ENCODE data around the gene FLYWCH1.
A peak's percentile ranks its signal among the peaks of the same experiment; 100 is the strongest.
"Not testable (repeated sequence)": the region's sequence is repeated elsewhere in the genome, so short reads cannot be mapped to it uniquely, and the experiment has no call there.

The FLYWCH1 gene

DNA sequence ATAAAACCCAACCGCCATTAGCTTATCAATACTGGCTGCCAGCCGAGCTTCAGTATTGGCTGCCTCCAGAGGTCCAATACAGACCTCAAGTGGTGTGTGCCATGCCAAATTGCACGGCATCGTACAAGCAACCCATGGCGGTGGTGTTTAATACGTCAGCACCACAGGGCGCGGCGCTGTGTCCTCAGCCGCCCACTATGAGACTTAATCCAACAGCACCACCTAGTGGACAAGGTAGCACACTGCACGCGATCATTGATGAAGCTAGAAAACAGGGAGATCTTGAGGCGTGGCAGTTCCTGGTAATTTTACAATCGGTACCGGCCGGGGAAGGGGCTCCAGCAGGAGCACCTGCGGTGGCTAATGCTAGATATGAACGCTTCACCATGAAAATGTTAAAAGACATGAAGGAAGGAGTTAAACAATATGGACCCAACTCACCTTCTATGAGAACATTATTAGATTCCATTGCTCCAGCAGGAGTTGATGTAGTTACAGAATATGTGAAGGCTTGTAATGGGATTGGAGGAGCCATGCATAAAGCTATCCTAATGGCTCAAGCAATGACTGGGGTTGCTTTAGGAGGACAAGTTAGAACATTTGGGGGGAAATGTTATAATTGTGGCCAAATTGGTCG is 15.4 kb downstream of the FLYWCH1 start:
- DNase-seq = peak; percentile 76

DNA sequence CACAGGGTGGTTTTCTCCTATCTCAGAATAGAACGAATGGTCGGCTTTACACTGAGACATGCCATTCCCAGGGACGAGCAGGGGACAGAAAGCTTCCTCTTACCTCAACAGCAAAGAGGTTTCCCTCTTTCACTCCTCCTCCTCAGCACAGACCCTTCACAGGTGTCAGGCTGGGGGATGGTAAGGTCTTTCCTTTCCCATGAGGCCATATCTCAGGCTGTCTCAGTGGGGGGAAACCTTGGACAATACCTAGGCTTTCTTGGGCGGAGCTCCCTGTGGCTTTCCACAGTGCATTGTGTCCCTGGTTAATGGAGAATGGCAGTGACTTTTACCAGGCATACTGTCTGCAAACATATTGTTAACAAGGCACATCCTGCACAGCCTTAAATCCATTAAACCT is 16.4 kb downstream of the FLYWCH1 start:
- not testable (repeated sequence) for DNase-seq

DNA sequence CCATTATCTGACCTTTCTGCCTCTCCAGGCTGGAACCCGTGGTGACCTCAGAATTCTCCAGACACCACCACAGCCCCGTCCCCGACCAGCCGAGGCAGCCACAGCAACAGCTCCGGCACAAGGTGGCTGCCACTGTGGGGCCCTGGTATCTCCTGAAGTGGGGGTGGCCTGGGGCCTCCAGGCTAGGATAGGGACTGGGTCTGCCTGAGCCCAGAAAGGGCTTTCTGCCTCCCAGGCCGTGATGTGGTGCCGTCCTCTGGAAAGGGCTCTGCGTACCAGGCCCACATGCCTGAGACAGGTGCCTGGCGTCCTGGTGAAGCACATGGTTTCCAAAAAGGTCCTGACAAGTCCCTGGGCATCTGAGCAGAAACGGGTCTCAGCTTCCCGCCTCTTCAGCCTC is 17.1 kb downstream of the FLYWCH1 start:
- no peak for DNase-seq

DNA sequence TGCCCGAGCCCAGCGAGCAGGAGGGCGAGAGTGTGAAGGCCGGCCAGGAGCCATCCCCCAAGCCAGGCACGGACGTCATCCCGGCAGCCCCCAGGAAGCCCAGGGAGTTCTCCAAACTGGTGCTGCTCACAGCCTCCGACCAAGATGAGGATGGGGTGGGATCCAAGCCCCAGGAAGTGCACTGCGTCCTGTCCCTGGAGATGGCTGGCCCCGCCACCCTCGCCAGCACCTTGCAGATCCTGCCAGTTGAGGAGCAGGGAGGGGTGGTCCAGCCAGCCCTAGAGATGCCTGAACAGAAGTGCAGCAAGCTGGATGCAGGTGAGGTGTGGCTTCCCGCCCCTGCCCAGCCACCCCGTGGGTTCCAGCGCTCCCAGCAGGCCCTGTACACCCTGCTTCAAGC is 18.0 kb downstream of the FLYWCH1 start:
- DNase-seq = no peak

DNA sequence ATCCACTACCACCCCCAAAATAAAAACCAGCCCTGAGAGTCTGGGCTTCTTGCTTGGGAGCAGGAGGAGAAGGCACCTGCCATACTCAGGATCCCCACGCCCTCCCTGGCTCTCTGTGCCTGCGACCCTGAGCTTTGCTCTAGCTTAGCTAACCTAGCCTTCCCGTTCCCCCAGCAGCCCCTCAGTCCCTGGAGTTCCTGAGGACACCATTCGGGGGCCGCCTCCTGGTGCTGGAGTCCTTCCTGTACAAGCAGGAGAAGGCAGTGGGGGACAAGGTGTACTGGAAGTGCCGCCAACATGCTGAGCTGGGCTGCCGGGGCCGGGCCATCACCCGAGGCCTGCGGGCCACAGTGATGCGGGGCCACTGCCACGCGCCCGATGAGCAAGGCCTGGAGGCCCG is 18.5 kb downstream of the FLYWCH1 start:
- DNase-seq = no peak

DNA sequence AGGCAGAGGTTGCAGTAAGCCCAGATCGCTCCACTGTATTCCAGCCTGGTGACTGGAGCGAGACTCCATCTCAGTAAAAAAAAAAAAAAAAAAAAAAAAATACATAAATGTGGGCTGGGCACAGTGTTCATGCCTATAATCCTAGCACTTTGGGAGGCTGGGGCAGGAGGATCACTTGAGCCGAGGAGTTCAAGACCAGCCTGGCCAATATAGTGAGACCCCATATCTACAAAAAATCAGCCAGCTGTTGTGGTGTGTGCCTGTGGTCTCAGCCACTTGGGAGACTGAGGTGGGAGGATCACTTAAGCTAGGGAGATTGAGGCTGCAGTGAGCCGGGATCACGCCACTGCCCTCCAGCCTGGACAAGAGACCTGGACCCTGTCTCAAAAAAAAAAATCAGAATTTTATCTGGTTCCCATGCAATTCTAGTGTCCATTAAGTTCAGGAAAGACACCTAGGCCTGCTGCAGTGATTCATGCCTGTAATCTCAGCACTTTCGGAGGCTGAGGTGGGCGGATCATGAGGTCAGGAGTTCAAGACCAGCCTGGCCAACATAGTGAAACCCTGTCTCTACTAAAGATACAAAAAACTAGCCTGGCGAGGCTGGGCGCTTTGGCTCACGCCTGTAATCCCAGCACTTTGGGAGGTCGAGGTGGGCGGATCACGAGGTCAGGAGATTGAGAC is 19.6 kb downstream of the FLYWCH1 start:
- not testable (repeated sequence) for DNase-seq

DNA sequence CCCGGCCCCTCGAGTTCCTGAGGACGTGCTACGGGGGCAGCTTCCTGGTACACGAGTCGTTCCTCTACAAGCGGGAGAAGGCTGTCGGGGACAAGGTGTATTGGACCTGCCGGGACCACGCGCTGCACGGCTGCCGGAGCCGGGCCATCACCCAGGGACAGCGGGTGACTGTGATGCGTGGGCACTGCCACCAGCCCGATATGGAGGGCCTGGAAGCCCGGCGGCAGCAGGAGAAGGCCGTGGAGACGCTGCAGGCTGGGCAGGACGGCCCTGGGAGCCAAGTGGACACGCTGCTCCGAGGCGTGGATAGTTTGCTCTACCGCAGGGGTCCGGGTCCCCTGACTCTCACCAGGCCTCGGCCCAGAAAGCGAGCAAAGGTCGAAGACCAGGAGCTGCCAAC is 21.4 kb downstream of the FLYWCH1 start:
- no peak for DNase-seq

DNA sequence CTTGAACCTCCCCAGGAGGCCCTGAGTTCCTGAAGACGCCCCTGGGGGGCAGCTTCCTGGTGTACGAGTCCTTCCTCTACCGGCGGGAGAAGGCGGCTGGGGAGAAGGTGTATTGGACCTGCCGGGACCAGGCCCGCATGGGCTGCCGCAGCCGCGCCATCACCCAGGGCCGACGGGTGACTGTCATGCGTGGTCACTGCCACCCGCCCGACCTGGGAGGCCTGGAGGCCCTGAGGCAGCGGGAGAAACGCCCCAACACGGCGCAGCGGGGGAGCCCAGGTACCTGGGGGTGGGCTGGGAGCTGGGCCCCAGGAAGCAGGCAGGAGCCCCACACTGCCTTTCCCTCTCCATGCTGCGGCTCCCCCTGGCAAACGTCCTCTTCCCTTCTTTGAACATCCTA is 22.0 kb downstream of the FLYWCH1 start:
- DNase-seq = no peak

DNA sequence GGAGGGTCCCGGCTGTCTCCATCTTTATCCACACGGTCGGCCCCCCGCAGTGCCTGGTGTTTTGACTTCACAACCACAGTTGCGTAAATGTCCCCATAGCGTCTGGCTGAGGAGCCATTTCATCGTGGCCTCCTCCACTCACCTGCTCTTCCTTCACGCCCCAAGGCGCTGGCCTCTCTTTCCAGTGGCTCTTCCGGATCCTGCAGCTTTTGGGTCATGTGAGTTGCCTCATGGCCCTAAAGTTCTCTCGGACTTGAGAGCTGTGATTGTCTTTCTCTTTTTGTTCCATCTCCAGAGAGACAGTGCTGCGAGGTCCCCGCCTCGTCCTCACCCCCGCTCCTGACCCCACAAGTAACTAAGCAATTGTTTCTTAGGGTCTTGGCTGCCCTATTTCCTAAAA is 22.7 kb downstream of the FLYWCH1 start:
- DNase-seq = no peak

DNA sequence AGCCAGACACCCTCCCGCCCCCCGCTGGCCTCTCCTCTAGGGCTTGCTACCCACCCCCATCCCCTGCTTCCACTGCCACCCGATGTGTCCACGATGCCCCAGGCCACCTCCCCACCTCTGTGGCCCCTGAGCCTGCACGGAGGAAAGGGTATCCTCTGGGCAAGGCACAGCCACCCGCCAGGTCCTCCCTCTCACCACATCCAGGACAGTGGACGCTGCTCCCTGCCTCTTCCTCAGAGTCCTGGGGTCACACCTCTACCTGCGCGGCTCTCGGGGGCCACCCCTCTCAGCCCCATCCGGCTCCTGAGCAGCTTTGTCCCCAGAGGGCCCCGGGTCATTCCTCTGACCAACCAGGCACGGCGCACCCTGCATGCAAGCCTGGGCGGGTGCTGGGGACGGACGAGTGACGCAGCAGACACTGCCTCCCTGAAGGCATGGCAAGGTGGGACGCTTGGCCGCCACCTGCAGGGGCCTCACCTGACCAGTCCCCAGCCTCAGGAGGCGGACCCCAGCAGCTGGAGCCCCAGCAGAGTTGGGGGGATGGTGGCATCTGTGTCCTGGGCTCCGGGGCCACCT is 24.8 kb downstream of the FLYWCH1 start:
- no peak for DNase-seq

DNA sequence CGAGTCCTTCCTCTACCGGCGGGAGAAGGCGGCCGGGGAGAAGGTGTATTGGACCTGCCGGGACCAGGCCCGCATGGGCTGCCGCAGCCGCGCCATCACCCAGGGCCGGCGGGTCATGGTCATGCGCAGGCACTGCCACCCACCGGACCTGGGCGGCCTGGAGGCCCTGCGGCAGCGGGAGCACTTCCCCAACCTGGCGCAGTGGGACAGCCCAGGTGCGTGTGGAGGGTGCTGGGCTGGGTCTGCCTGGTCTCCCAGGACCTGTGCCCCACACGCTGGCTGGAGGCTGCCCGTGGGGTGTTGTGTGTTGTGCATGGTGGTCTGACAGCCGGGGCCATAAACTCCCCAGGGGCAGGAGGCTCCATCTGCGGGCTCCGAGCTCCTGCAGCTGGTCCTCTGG is 25.4 kb downstream of the FLYWCH1 start:
- DNase-seq = no peak

DNA sequence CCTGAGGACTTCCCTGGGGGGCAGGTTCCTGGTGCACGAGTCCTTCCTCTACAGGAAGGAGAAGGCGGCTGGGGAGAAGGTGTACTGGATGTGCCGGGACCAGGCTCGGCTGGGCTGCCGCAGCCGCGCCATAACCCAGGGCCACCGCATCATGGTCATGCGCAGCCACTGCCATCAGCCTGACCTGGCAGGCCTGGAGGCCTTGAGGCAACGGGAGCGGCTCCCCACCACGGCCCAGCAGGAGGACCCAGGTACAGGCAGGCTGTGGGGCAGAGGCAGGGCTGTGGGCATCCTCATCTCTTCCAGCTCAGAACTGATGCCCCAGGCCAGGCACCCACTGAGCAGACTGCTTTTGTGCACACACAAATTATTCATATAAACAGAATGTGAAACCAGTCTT is 26.5 kb downstream of the FLYWCH1 start:
- no peak for DNase-seq

DNA sequence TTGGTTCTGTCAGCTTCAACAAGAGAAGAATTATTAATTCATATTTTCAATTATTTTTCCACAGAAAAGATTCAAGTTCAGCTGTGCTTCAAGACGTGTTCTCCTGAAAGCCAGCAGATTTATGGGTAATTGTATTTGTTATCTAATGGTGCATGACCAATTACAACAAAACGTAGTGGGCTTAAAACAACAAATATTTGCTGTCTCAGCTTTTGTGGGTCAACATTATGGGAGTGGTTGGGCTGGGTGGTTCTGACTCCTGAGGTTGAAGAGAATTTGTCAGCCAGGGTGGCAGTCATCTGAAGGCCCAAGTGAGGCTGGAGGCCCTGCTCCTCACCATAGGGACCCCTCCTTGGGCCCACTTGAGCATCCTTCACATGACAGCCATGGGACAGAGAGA is 28.2 kb downstream of the FLYWCH1 start:
- DNase-seq = no peak

DNA sequence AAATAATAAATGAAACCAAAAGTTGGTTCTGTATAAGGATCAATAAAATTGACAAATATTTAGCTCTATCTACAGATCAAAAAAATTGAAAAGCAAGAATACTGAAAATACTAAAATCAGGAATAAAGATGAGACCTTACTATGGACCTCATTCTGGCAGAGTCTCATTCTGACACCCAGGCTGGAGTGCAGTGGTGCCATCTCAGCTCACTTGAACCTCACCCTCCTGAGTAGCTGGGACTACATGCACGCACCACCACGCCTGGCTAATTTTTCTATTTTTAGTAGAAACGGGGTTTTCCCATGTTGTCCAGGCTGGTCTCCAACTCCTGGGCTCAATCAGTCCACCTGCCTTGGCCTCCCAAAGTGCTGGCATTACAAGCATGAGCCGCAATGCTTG is 30.3 kb downstream of the FLYWCH1 start:
- no peak for DNase-seq

DNA sequence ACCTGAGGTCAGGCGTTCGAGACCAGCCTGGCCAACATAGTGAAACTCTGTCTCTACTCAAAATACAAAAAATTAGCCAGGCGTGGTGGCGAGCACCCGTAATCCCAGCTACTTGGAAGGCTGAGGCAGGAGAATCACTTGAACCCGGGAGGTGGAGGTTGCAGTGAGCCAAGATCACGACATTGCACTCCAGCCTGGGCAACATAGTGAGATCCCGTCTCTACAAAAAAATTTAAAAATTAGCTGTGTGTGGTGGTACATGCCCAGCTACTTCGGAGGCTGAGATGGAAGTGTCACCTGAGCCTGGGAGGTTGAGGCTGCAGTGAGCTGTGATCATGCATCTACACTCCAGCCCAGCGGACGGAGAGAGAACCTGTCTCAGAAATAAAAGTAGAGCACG is 32.0 kb downstream of the FLYWCH1 start:
- DNase-seq = not testable (repeated sequence)

DNA sequence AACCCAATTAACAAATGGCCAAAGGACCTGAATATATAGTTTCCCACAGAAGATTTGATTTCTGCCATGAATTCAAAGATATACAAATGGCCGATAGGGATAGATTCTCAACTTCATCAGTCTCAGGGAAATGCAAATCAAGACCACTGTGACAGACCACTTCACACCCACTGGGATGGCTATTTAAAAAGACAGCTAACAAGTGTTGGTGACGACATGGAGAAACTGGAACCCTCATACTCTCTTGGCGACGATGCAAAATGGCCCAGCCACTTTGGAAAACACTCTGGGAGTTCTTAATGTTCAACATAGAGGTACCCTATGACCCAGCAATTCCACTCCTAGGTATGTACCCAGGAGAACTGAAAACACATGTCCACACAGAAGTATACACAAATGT is 34.9 kb downstream of the FLYWCH1 start:
- no peak for DNase-seq

DNA sequence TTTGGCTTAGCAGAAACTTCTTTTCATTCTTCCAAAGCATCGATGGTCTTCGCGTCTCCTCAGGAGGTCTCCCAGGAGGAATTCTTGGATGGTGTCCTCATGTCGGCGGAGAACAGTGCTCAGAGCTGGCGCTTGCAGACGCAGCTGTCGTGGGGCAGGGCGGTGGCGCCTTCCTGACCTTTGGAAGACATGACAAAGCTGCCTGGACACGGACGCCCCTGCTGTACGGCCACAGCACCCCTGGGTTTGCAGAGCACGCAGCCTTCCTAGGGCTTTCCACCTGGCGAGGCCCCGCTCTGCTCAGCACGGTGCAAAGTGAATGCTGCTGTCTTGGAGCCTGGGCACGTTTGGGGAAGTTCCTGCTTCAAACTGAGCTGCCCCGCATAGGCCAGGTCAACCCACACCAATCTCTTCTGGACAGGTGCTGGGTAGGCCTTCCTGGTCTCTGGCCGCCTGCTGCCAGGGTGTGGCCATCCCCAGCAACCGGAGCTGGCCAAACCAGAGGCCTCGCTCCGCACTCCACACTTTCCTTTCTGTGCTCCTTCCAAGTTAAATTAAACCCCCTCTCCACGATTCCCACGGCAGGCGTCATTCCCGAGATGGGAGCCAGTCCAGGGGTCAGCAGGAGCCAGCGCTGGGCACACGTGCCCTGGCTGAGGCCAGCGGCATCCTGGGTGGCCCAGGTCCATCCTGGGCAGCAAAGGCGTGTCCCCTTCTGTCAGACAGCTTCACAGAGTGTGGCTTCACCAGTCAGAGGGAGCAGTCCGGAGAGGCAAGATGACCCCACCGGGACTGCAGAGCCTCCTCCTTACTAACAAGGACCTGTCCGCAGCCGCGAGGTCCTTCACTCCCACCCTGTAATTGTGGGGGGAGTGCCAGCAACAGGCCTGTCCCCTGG is 37.3 kb downstream of the FLYWCH1 start:
- DNase-seq = no peak

DNA sequence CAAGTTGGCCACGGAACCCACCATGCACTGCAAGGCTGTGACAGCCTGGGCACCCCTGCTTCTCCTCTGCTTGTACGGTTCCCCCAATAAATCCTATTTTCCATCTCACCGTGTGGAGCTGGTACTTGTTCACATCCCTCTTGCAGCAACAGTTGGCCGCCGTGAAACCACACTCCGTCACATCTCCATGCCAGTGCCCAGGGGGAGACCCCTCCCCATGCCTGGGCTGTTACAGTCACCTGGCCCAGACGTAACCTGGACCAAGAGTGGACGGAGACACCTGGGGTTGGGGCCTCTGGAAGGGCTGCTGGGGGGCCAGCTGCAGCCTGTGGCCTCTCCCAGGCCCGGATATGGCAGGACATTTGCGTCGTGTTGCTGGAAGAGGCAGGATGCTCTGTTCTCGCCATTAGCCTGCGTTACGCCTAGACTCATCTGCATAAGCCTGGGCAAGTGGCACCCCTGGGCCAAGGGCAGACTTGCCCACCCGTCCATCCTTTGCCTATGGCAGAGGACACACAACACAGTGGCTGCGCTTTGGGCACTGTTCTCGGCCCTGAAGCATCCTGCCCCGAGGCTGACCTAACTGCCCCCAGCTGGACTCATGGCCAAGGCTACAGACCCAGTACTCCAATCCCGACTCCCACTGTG is 38.1 kb downstream of the FLYWCH1 start:
- no peak for DNase-seq

DNA sequence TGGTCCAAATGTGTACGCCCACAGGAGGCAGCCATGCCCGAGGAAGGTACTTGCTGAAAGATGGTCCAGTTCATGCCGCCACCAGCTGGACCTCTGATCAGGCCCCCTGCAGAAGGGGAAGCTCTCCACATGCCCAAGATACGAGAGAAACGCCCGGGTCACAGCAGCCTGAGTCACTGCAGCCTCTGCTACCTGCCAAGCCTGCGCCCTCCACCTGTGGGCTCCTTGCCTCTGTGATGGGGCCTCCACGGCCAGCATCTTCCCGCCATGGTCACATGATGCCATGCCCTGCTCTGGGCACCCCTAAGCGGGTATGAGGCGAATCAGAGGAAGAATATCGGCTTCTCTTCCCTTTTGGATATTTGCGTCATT is 38.6 kb downstream of the FLYWCH1 start:
- DNase-seq = no peak

DNA sequence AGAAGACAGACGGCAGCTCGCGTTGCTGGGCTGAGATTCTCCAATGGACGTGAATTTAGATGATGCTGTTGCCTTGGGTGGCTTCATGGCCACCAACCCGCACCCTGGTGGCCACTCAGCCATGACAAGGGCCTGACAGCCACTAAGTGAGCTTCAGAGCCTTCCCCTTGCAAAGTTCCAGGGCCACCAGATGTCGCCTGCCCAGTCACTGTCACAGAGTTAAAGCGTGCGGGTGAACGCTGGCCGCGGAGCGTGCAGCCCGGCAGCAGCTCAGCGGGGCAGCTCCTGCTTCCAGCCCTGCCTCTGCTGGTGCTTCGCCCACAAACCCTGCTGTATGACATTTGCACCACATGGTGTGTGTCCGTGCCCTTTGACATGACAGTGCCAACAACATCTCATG is 39.0 kb downstream of the FLYWCH1 start:
- no peak for DNase-seq

DNA sequence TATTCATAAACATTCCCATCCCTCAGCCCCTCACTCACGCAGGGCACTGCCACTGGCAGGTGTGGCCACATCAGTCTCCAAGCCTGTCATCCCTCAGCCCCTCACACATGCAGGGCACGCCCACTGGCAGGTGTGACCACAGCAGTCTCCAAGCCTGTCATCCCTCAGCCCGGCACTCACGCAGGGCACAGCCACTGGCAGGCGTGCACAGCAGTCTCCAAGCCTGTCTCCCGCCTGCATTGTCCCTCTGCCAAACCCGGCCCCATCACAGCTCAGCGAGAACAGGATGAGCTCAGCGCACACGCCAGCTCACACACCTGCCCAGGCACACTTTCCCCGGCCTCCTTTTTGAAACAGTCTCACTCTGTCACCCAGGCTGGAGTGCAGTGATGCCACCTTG is 40.9 kb downstream of the FLYWCH1 start:
- no peak for DNase-seq

DNA sequence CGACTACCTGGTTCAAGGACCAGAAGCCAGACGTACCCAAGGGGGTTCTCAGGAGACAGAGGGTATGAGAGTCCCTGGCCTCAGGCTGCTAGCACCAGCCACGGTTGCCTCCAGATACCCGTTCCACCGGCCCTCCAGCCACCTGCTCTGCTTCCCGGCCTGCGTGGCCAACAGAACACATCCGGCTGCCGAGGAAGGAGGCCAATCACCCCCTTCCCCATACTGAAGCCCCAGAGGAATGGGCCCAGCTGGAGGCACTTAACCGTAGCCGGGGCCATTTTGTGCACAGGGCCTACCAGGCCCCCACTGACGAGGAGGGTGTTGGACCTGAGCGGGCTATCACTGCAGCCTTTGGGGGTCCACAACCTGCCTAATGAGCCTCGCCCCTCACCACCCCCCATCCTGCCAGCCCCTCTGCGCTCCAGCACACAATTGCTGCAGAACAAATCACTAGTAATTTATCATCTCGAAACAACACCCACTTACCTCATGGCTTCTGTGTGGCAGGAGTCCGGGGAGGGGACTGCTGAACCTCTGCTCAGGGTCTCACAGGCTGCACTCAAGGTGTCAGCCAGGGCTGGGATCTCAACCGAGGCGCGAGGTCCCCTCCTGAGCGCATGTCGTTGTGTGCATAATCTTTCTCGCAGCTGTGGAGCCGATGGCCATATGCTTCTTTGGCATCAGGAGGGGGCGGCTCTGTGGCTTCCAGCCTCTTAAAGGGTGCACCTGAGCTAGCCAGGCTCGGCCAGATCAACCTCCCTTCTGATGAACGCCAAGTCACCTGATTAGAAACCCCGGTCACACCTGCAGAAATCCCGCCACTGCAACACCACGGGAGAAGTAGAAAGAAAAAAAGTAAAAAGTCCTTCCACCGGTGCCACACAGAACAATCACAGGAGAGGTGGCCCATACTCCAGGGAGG is 42.2 kb downstream of the FLYWCH1 start:
- no peak for DNase-seq

Data from activated CD4-positive, alpha-beta T cell treated with anti-CD3 and anti-CD28 coated beads for 1 hour (primary cell).